NT2/D1 (cell line): ENCODE results near the gene HOMER2.

Experiments used
- DNase-seq: peaks from one replicate; pipeline ENCODE4 v3.0.0-alpha.2; 2011; ENCODE audit warnings: low read depth, low spot score
- H3K27me3 ChIP-seq: 2 replicates; pipeline ENCODE4 v1.6.0; 2011; ENCODE audit warnings: mild to moderate bottlenecking; ENCODE audit not compliant: insufficient read length, insufficient read depth
- H3K36me3 ChIP-seq: 2 replicates; pipeline ENCODE4 v1.6.1; 2011; ENCODE audit warnings: mild to moderate bottlenecking, low read length, mixed read lengths; ENCODE audit not compliant: insufficient read depth, insufficient read length
- H3K4me1 ChIP-seq: 2 replicates; pipeline ENCODE4 v1.5.1; 2011; ENCODE audit not compliant: insufficient read depth, insufficient read length
- H3K4me3 ChIP-seq: 2 replicates; pipeline ENCODE4 v1.5.1; 2011; ENCODE audit warnings: low read depth; ENCODE audit not compliant: insufficient read length
- H3K9ac ChIP-seq: 2 replicates; pipeline ENCODE4 v1.6.0; 2011; ENCODE audit warnings: low read depth; ENCODE audit not compliant: insufficient read length
- H3K9me3 ChIP-seq: 2 replicates; pipeline ENCODE4 v1.5.1; 2011; ENCODE audit warnings: mild to moderate bottlenecking, low read length; ENCODE audit not compliant: insufficient read depth
- SUZ12 ChIP-seq: IDR thresholded peaks from 2 replicates; pipeline ENCODE4 v1.6.1; 2011; ENCODE audit not compliant: insufficient read length, insufficient read depth; ENCODE audit errors: extremely low read depth
- YY1 ChIP-seq: IDR thresholded peaks from 2 replicates; pipeline ENCODE4 v1.6.1; 2011; ENCODE audit not compliant: insufficient read length, insufficient read depth
- ZNF274 ChIP-seq: IDR thresholded peaks from 2 replicates; pipeline ENCODE4 v1.6.1; 2011; ENCODE audit warnings: mild to moderate bottlenecking, low read depth, low read length

Gene HOMER2

DNA sequence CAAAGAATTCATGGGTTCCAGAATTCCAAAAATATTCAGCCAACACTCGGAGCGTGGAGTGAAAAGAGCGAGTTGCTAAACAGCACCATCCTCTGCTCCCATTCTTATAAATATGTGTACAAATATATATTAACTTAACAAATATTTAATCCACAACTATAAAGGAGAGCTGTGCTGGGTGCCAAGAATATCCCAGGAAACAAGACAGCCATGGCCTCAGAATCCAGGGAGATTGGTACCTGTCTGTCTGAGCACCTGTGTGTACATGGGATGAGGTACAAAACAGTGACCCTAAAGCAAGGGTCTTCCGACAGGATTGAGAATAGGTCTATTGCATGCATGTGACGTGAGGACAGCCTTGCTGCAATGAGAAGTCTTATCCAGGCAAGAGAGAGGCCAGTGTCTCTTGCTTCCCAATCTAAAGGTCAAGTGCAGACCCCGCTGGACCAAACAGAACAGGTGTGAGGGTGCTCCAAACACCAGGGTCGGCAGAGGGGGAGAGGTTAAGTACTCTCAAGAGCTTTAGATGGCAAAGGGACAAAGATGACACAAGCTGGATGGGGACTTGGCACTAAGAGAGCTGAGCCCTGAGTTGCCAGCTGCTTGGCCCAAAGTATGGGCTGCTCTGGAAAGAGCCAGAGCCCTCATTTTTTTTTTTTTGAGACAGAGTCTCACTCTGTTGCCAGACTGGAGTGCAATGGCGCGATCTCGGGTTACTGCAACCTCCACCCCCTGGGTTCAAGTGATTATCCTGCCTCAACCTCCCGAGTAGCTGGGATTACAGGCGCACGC is 36.2 kb downstream of the HOMER2 start:
- Histone ChIP-seq H3K36me3 (no peaks in the 10 kb centered on the region), H3K9me3 (no peaks in the 10 kb centered on the region), H3K4me3 (no peak overlapping the region), H3K9ac (no peak overlapping the region), H3K4me1 (no peaks in the 10 kb centered on the region), H3K27me3 (no peaks in the 10 kb centered on the region)
- TF ChIP-seq YY1 (no peak), SUZ12 (no peak), ZNF274 (no peak)
- no peak for DNase-seq

DNA sequence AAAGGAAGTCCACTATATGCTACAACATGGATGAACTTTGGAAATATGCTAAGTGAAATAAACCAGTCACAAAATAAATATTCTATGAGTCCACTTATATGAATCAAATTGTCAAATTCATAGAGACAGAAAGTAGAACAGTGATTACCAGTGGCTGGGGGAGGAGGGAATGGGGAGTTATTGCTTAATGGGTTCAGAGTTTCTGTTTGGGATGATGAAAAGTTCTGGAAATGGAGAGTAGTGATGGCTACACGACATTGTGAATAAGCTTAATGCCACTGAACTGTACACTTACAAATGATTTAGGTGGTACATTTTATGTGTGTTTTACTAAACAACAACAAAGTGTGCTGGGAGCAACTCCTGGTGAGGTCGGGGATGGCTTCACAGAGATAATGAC is 38.1 kb downstream of the HOMER2 start:
- H3K4me1 ChIP-seq, result no peaks in the 10 kb centered on the region
- TF ChIP-seq ZNF274 (no peak), SUZ12 (no peak), YY1 (no peak)
- no peak overlapping the region for H3K4me3 ChIP-seq
- no peaks in the 10 kb centered on the region for H3K27me3 ChIP-seq
- H3K36me3 ChIP-seq, result no peaks in the 10 kb centered on the region
- no peak for DNase-seq
- no peak overlapping the region for H3K9ac ChIP-seq
- peaks cover 12% of the 10 kb centered on the region; the same call in 1 of the 2 replicates for H3K9me3 ChIP-seq

DNA sequence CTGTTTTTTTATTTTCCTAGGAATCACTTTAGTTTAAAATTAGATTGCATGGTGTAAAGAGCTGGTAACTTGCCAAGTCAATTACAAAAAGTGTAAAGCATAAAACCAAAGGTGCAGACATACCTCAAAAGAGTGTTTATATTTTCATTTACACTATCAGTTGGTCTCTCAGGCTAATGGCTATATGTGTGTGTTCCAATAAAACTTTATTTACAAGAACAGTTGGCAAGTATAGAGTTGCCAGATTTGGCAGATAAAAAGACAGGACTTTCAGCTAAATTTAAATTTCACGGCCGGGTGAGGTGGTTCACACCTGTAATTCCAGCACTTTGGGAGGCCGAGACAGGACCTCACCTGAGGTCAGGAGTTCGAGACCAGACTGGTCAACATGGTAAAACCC is 41.1 kb downstream of the HOMER2 start:
- H3K4me1 ChIP-seq, result no peaks in the 10 kb centered on the region
- H3K9me3 ChIP-seq, result peaks cover 32% of the 10 kb centered on the region; the same call in 1 of the 2 replicates
- DNase-seq, result no peak
- H3K36me3 ChIP-seq, result no peaks in the 10 kb centered on the region
- TF ChIP-seq YY1 (no peak), SUZ12 (no peak), ZNF274 (no peak)
- H3K4me3 ChIP-seq, result no peak overlapping the region
- no peak overlapping the region for H3K9ac ChIP-seq
- no peaks in the 10 kb centered on the region for H3K27me3 ChIP-seq

DNA sequence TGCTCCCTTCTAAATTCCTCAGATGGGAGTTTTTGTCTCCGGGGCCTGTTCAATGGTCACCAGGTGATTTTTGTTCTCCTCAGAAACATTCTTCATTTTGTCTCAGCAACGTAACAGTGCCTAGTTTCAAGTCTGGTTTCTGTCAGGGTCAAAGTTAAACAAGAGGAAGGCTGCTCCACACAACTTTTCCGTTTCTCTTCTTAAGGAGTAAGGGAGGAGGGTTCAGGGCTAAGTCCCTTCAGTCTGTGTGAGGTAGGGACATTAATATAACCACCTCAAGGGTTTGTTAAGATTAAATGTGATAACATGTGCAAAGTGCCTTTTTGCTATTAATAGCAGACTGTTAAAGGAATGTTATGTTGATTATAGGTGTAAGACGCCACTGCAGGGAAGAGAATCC is 41.8 kb downstream of the HOMER2 start:
- H3K4me1 ChIP-seq, result no peaks in the 10 kb centered on the region
- no peaks in the 10 kb centered on the region for H3K27me3 ChIP-seq
- H3K36me3 ChIP-seq, result no peaks in the 10 kb centered on the region
- H3K9me3 ChIP-seq, result peaks cover 32% of the 10 kb centered on the region; the same call in 1 of the 2 replicates
- no peak for DNase-seq
- no peak overlapping the region for H3K9ac ChIP-seq
- no peak overlapping the region for H3K4me3 ChIP-seq
- TF ChIP-seq YY1 (no peak), SUZ12 (no peak), ZNF274 (no peak)

DNA sequence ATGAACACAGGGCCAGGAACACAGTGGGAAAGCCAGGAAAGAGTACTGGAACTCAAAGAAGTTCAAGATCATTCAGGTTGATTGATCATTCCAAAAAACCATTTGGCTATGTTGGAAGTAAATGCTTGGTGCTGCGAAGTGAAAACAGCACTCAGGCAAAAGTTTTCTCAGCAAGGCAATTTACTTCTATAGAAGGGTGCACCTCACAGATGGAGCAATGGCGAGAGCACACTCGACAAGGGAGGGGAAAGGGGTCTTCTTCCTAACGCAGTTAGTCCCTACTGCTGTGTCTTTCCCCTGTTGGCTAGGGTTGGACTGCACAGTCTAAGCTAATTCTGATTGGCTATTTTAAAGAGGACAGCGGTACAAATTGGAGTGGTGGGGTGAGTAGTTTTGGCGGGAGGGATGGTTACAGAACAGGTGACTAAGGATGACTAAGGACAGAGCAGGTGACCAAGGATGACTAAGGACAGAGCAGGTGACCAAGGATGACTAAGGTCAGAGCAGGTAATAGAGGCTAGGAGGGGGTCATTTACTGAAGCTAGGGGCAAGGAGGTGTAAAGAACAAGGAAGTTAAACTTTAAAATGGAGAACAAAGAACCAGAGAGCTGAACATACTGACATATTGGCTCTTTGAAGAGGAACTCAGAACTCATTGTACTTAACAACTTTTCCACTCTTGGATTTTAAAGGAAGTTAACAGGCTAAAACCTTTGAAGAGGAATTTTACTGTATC is 43.3 kb downstream of the HOMER2 start:
- Histone ChIP-seq H3K27me3 (no peaks in the 10 kb centered on the region), H3K9ac (no peak overlapping the region), H3K36me3 (no peaks in the 10 kb centered on the region), H3K4me3 (no peak overlapping the region), H3K9me3 (peaks cover 32% of the 10 kb centered on the region; the same call in 1 of the 2 replicates), H3K4me1 (no peaks in the 10 kb centered on the region)
- TF ChIP-seq SUZ12 (no peak), YY1 (no peak), ZNF274 (no peak)
- DNase-seq, result no peak

DNA sequence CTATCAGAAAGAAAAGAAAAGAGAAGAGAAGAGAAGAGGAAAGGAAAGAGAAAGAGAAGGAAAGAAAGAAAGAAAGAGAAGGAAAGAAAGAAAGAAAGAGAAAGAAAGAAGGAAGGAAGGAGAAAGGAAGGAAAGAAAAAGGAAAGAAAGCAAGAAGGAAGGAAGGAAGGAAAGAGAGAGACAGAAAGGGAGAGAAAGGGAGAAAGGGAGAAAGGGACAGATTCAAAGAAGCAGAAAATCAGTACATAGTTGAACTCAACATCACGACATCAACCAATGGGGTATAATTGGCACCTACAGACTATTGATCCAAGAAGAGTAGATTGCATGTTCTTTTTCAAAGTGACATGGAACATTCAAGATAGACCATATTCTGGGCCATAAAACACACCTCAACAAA is 45.2 kb downstream of the HOMER2 start:
- H3K4me3 ChIP-seq, result no peak overlapping the region
- no peaks in the 10 kb centered on the region for H3K36me3 ChIP-seq
- no peak for DNase-seq
- no peak for TF ChIP-seq YY1
- TF ChIP-seq SUZ12, result no peak
- TF ChIP-seq ZNF274, result no peak
- H3K4me1 ChIP-seq, result no peaks in the 10 kb centered on the region
- no peak overlapping the region for H3K9ac ChIP-seq
- no peaks in the 10 kb centered on the region for H3K27me3 ChIP-seq
- peaks cover 32% of the 10 kb centered on the region; the same call in 1 of the 2 replicates for H3K9me3 ChIP-seq

DNA sequence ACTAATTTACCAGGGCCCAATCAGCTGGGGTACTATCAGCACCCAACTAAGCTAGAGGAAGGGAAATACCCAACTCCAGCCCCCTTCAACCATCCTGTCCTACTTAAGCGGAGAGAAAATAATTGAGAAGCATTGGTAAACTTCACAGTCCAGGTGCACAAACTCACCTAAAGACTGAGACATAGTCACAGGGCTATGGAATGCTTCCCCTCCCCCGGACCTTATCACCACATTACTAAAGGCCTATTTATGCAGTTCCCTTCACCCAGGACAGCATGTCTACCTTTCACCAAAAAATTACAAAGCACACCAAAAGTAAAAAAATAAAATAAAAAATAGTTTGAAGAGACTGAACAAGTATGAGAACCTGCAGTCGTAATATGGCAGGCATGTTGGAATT is 47.9 kb downstream of the HOMER2 start:
- Histone ChIP-seq H3K9ac (no peak overlapping the region), H3K36me3 (no peaks in the 10 kb centered on the region), H3K27me3 (no peaks in the 10 kb centered on the region), H3K4me3 (no peak overlapping the region), H3K4me1 (no peaks in the 10 kb centered on the region), H3K9me3 (peaks cover 22% of the 10 kb centered on the region; the same call in 1 of the 2 replicates)
- TF ChIP-seq SUZ12 (no peak), YY1 (no peak), ZNF274 (no peak)
- no peak for DNase-seq
